T-helper 1 cell treated with Interleukin-12 subunit alpha and Interleukin-12 subunit beta and Interleukin-4 antibody, amounts not matched to agents 30 ng/mL and 1 ng/mL, for 36 hours (primary cell): ENCODE measurements around the gene B3GALT6. TPM values are rescaled to one million over a fixed set of nuclear protein-coding genes. Genes with fewer than 3 reads are reported as not detected.
"Not testable (repeated sequence)": the region's sequence is repeated elsewhere in the genome, so short reads cannot be mapped to it uniquely, and the experiment has no call there.

Source experiments
- intact Hi-C: fragments of 100-400 bp; cut with micrococcal nuclease; formaldehyde crosslinking; loops from one replicate; pipeline ENCODE4 v1.15.1; 2024
- total RNA-seq: library from RNA; stranded (reverse); gene quantifications from 2 replicates; pipeline ENCODE4 v1.2.3, GENCODE V29; 2022

Gene B3GALT6
- total RNA-seq, 1 donor from 2014 or later: 32.5 TPM

DNA sequence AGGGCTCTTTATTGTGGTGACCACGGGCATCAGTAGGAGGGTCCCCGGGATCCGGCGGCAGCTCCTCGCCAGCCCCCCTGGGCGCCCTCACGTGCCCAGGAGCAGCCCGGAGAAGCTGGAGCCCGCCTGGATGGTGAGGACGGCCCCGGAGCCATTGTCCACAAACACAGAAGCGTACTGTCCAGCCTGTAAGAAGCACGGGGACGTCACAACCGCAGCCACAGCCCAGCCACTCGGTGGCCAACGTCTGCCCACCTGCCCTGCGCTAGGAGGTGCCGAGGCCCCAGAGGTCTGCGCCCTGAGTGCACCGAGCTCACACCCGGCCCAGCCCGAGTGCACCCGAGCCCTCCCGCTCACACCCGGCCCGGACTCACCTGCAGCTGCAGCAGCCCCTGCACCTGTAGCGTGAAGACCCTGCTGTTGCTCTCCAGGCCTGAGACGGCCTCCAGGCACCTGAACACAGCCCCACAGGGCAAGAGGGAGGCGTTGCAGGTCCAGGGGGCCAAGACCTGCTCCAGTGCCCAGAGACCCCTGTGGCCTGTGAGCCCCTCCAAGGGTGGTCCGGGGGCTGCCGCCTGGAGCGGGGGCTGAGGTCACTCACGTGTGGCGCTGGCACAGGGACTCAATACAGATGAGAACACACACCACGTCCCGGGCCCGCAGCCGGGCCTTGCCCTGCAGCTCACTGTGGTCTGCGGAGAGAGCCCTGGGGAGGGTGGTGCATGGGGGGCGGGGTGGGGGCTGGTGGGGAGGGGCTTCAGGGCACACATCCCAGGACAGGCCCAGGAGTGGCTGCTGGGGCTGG is 10.6 kb downstream of the B3GALT6 start:
- intact Hi-C loops: no loop called here

GRCh38 chr1:1243266-1243660 is 11.2 kb downstream of the B3GALT6 start:
- intact Hi-C loops: no loop called here

GRCh38 chr1:1243807-1244191 is 11.8 kb downstream of the B3GALT6 start:
- intact Hi-C loops: no loop called here

DNA sequence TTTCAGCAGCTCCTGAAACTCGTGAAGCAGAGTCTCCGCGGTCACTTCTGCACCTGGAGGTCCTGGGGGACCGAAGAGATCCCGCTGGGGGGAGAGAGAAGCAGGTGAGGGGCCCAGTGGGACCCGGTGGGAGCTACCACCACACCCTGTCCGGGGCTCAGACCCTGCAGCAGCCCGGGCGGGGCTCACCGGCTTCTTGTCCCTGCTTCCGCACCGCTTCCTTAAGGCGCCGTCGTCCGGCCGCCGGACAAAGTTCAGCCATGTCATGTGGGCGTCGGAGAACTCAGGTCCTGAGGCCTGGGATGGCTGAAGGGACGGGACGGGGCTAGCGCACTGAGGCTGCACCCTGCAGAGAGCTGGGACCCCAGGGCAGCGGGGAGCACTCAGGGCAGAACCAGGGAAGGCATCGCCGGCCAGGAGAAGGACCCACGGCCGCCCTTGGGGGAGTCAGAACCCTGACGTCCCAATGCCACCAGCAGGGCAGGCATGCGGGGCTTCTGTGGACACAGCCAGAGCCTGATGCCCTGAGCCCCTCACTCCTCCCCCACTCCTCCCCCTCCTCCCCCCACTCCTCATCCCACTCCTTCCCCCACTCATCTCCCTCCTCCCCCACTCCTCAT is 12.3 kb downstream of the B3GALT6 start:
- intact Hi-C loops: no loop called here

DNA sequence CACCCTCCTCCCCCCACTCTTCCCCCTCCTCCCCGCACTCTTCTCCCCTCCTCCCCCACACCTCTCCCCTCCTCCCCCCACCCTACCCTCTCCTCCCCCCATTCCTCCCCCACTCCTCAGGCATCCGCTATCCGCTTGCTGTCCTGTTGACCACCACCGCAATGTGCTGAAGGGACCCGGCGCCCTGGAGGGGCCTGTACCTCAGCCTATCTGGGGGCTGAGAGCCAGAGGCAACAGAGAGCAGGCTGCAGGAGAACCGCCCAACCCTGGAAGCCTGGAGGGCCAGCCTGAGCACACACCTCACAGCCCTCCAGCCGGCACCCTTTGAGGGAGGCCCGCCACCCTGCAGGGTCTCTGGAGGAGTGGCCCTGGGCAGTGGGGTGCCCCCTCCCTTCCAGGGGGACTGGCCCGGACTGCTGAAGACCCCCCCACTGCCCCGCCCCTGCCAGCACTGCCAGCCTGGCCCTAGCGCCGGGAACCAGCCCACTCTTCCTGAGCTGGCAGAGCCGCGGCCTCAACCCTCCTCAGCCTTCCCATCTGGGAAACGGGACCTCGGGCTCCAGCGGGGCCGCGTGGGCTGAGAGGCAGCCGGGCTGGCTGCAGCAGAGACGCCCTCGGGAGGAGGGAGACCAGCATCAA is 13.3 kb downstream of the B3GALT6 start:
- intact Hi-C loops: no loop called here

DNA sequence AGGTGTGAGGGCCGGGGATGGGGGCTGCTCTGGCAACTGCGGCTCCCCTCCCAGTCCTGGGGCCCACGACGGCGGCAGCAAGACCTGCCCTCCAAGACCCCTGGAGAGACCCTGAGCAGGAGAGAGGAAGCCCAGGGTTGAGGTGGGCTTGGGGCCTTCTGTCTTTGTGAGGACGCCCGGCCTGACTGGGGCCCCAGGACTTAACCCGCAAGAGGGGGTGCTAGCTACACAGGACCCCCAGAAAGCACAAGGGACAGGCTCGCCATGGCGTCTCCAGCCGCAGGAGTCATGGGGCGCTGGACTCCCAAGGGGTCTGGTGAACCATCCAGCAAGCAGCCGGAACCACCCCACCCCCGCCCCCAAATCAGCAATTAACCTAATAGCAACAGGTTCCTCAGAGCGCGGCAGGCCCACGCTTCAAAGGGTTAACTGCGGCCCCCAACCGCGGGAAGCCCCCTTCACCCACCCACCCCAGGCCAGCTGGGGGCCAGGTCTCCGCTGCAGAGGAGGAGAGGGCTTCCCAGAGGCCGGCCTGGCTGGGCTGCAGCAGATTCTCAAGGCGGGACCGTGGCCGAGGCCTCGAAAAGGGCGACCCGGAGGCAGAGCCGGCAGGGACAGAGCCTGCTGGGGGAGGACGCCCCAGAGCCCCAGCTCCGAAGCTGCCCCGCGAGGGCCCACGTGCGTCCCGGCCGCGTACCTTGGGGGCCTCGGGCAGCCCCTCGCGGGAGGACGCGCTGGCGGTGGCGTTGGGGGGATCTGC is 14.0 kb downstream of the B3GALT6 start:
- intact Hi-C loops: no loop called here

- intact Hi-C loops: no loop called here
These were observed 14.7 kb downstream of the B3GALT6 start, which contains the start of gene C1QTNF12 for GRCh38 chr1:1246577-1247340. Gene C1QTNF12 (minus strand): TSS chr1:1246722. CDS start chr1:1246690, 32 bp downstream.

- intact Hi-C loops: no loop called here
These were observed 15.4 kb downstream of the B3GALT6 start for GRCh38 chr1:1247341-1247913.

GRCh38 chr1:1248009-1248913 is 16.2 kb downstream of the B3GALT6 start:
- intact Hi-C loops: not testable (repeated sequence)

- intact Hi-C loops: loop anchor here (1.0 to 5.0 kb wide), 3 partner anchors 20 to 129 kb away; partner anchors contain the start of gene TNFRSF4
These were observed 18.8 kb downstream of the B3GALT6 start for GRCh38 chr1:1250786-1251284.

- intact Hi-C loops: loop anchor here (5.0 kb wide), 1 partner anchor 41 kb away; the partner anchor contains the start of gene TNFRSF4
These were observed 21.3 kb downstream of the B3GALT6 start for GRCh38 chr1:1253314-1253713.

DNA sequence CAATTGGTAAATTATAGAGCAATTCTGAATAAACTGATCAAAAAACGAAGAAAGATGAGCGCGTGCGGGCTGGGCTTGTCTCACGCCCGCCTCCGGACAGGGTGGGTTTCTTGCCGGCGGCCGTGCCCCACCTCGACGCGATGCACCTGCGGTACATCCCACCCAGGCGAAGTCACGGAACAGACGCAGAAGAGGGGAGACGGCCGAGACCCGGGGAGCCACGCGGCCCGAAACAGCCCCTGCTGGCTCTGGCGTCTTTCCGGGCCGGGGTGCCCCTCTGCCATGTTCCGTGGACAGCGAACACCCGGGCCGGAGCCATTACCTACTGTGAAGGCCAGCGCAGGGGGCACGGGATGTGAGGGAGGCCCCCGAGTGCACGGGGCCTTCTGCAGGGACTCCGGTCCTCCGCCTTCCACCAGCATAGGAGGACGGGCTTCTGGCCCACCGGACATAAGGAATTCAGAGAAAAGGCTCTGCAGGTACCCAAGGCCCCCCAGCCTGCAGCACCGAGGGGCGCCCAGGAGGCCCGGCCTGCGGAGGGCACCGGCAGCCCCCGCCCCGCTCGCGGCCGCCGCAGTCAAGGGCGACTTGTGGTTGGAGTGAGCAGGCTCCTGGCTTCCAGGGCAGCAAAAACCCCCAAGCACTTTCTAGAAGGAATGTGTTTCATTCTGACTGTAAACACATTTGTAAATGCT is 22.1 kb downstream of the B3GALT6 start:
- intact Hi-C loops: loop anchor here (5.0 kb wide), 1 partner anchor 42 kb away; the partner anchor contains the start of gene TNFRSF4

DNA sequence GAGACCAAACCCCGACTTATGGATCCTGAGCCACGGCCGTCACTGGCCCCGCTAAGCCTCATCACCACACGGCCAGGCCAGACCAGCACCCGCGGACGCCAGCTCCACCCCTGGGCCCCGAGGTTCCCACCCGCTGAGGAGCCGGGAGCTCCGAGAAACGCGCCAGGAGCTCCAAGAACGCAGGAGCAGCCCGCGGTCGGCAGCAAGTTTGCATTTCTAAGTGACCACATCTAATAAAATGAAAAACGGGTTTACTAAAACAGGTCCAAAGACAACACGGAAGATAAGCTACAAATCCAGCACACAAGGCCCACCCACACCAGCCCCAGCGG is 22.6 kb downstream of the B3GALT6 start:
- intact Hi-C loops: loop anchor here (5.0 kb wide), 1 partner anchor 42 kb away; the partner anchor contains the start of gene TNFRSF4

DNA sequence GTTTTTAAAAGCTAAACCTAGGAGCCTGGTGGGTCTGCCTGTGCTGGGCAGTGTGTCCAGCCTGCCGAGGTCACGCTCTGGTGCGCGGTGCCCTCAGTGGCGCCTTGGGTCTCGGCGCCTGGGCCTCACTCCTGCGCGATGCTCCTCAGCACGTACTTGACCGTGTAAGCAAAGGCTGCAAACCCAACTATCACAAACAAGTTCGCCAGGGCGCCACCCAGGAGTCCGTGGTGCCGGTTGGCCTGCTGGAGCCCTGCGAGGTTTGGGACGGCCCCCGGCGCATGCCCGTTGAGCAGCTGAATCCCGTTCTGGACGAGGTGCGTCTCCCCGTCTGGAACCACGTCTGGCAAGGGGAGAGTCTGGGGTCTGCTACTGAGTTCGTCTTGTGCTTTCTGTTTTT is 23.0 kb downstream of the B3GALT6 start:
- intact Hi-C loops: no loop called here

GRCh38 chr1:1255611-1256010 is 23.6 kb downstream of the B3GALT6 start:
- intact Hi-C loops: no loop called here

DNA sequence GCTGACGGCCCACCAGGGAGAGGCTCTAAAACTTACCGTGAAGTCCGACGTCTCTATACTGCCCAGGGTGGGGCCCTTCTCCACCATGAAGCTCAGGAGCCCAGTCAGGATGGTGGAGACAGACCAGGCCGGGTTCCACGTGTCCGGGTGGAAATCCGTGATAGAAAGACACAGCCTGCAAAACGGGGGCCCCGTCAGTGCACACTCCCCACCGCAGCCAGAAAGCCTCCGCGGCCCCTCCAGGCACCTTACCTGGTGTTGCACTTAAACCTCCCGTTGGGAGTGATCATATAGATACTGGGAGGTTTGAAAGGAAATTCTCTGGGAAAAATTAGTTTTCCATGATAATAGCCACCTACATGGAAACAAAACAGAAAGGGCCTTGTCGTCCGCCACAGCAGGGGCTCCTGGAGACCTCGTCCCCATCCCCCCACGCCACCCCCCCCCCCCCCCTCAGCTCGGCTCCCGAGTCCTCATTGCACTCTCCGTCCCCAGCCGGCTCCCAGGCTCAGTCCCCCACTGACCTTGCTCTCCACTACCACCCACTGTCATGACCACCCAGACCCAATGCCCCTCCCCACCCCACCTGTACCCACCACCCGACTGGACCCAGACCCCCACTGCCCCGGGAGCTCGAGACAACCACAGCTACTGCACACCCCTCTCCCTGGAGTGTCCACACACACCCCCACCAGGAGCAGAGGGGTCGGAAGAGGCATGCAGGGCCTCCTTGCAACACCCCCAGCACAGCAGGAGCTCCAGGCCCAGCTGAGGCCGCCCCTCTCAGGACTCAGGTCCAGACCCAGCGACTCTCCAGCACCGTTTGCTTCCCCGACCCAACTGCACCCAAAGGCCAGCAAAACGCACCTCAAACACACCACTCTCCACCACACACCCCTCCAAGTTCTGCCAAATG is 25.2 kb downstream of the B3GALT6 start:
- intact Hi-C loops: no loop called here

GRCh38 chr1:1259119-1259488 is 27.1 kb downstream of the B3GALT6 start:
- intact Hi-C loops: no loop called here
